GM12864 (cell line): ENCODE measurements around the gene RNF150.

Experiments used
- DNase-seq: peaks from one replicate; pipeline ENCODE4 v3.0.0-alpha.2; 2011; ENCODE audit warnings: low read depth
- H3K4me3 ChIP-seq: 2 replicates; pipeline ENCODE4 v1.5.1; 2011; ENCODE audit warnings: mild to moderate bottlenecking, low read depth, low read length, control low read depth
- TF ChIP-seq, protein P1 (sequence below): IDR thresholded peaks from 2 replicates; pipeline ENCODE4 v1.5.1; 2011; ENCODE audit warnings: low read depth, mild to moderate bottlenecking, moderate library complexity, low read length, control low read depth, inconsistent platforms; ENCODE audit errors: missing control alignments

Gene RNF150

DNA sequence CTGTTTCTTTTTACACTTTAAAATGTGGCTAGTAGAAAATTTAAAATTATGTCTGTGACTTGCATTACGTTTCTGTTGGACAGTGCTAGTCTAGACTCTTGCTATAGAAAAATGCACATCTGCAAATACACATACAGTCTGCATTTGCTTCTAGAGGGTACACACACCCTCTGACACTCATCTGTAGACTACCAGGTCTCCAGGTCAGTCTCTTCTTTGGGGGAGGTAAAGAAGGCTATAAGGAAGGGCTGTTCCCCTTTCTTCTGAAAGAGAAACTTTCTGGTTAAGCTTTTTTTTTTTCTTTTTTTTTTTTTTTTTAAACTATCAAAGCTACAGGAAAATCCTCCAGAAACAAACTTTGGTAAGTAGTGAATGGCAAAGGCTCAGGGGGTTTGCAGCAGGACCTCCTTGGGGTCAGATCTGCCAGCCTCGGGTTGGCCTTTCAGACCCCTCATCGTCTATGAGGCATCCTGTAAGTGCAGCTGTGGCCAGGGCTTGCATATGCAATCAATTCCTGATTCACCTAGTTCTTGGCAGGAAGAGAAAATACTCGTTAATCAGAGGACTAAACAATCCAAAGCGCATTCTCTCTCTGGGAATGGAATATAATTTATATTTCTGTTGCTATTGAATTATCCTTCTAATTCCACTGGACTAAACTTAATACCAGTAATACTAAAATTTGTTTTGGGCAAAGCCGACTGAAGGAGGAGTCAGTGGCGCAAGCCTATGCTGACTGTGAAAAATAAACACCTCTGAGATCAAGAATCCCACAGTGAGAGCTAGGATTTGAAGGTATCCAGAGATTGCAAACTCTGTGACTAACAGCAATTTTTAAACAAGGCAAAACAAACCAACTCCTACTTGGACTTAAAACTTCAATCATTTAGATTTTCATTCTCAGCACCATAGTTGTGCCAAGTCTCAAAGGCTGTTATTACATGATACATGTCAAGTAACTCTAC, 267.7 kb downstream of the RNF150 start:
- DNase-seq: no peak
- H3K4me3 ChIP-seq: no peak overlapping the region
- TF ChIP-seq, protein P1, sequence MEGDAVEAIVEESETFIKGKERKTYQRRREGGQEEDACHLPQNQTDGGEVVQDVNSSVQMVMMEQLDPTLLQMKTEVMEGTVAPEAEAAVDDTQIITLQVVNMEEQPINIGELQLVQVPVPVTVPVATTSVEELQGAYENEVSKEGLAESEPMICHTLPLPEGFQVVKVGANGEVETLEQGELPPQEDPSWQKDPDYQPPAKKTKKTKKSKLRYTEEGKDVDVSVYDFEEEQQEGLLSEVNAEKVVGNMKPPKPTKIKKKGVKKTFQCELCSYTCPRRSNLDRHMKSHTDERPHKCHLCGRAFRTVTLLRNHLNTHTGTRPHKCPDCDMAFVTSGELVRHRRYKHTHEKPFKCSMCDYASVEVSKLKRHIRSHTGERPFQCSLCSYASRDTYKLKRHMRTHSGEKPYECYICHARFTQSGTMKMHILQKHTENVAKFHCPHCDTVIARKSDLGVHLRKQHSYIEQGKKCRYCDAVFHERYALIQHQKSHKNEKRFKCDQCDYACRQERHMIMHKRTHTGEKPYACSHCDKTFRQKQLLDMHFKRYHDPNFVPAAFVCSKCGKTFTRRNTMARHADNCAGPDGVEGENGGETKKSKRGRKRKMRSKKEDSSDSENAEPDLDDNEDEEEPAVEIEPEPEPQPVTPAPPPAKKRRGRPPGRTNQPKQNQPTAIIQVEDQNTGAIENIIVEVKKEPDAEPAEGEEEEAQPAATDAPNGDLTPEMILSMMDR: no peak

DNA sequence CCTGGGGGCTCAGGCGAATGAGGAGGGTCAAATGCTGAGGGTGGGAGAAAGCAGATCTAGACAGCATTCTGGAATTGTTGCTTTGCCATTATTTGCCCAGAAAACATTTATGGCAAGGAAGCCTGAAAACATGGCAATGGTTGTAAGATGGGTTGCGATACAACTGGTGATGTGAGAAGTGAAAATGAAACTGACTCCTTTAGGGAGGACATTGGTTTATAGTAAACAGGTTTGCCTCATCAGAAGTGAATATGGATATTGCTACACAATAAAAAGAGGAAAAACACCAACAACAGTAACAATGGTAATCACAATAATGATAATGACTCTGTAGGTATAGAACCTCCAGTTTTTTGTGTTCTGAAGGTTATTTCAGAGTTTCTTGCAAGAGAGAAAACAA, 270.1 kb downstream of the RNF150 start:
- DNase-seq: no peak

DNA sequence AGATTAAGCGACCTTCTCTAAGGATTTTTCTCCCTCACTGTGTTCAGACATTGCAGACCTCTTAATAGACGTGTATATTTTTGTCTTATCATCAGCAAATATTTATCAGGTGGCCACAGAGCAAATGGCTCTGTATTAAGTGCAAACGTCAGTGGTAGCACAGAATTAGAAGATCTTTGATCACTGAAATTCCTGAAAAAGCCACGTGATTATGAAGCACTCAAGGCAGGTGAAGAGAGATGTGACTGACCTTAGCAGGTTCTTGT, 271.2 kb downstream of the RNF150 start:
- no peak overlapping the region for H3K4me3 ChIP-seq
- DNase-seq: no peak
- TF ChIP-seq, protein P1: no peak

More for the DNA sequence above, 270.1 kb downstream of the RNF150 start:
- no peak overlapping the region for H3K4me3 ChIP-seq
- TF ChIP-seq, protein P1: no peak

DNA sequence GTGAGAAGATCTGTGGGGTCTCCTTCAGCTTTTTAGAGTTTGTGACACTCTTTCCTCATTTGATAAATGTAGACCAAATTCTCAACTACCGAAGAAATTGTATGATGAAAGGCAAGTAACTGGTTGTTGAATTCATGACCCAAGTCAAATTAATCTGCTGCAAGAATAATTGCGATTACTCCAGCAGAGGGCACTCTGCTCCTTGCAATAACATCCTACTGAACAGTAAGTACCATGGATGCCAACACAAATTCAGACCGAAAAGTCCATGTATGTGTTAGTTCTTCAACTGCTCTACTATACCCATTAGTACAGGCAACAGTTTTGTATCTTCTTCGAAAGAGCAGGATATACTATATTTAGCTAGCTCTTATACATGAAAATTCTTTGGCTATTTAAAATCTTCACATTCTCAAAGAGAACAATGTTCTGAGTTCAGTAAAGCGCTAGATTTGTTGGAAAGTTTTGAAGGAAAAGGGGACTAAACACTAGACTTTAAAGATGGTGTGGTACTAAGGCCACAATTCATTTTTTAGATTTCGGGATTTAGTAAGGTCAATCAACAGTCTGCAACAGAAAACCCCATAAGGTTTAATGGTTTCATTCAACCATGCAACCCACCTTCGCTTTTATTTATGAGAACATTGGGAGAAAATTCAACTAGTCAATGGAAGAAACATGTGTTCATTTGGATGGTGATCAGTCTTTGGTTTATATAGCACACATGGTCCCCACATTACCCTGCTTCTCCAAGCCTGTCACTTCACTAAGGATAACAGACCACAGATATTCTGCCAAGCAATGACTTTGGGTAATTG, 271.7 kb downstream of the RNF150 start:
- TF ChIP-seq, protein P1: peak; percentile 66
- H3K4me3 ChIP-seq: no peak overlapping the region
- DNase-seq: peak; percentile 59

DNA sequence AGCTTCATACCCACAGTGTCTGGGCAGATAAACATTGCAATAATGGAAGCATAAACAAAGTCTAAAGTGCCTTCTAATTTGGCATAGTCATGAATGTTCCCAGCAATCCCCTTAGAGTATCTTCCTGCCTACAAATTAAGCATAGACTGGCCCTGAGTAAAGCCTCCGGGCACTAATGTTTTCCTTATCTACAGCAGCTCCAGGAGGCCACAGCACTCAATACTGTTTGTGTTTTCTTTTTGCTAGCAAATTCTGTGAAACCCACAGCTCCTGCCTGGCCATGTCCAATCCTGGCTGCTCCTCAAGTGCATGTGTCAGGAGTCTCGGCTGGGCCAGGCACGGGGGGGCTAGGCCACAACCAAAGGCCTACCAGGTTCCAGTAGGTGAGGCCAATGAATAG, 274.4 kb downstream of the RNF150 start:
- no peak overlapping the region for H3K4me3 ChIP-seq
- TF ChIP-seq, protein P1: no peak
- no peak for DNase-seq

DNA sequence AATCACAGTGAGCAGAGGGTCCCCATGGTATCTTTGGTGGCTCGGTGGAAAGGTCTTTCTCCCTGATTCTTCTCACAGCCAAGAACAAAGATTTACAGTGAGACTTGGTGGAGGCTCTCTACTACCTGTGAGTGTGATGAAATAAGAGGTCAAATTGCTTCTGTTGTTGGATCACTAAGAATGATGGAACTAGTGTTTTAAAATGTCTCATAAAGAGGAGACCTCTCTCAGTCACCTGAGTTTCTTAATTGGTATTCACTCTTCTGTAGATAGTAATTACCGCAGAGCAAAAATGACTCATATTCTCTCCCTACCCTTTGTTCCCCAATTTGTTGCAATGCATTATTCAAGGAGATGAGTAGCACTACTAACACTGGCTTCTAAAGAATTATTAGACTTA, 276.2 kb downstream of the RNF150 start:
- TF ChIP-seq, protein P1: no peak
- DNase-seq: no peak
- no peak overlapping the region for H3K4me3 ChIP-seq
